Uterus (tissue), 2 donors: ENCODE results near the gene RALGAPB.

ENCODE experiments used
- CTCF ChIP-seq, 4 experiments: fragments of 200-600 bp in 2 of 4; fragments of 450-650 bp in 2 of 4; sonication (generic) in 2 of 4; IDR thresholded peaks; one replicate each; pipeline ENCODE4 v1.5.1; 2016 to 2019; ENCODE audit warnings: antibody characterized with exemption in 4 of 4, mild to moderate bottlenecking in 2 of 4, moderate library complexity in 1 of 4
- POLR2A ChIP-seq, 2 donors: fragments of 450-650 bp; IDR thresholded peaks; one replicate each; pipeline ENCODE4 v1.6.1; 2016; ENCODE audit warnings: antibody characterized with exemption in 2 of 2, mild to moderate bottlenecking in 1 of 2, moderate library complexity in 1 of 2

- TF ChIP-seq CTCF (IDR thresholded peaks at IDR 0.05) (no peak), POLR2A (IDR thresholded peaks at IDR 0.05) (no peak)
Measured at GRCh38 chr20:38519426-38519825, 46.8 kb downstream of the RALGAPB start.
